ENCODE results near the gene LRP1B. TPM values are rescaled to one million over a fixed set of nuclear protein-coding genes. Genes with fewer than 3 reads are reported as not detected.

Gene LRP1B
- polyA plus RNA-seq, 1 of the 3 experiments (the other 2 are of a cell fraction) = 0.28 TPM

GRCh38 chr2:140551287-140551686, 1579.5 kb downstream of the LRP1B start:
- Histone ChIP-seq H3K4me3 (ENCODE audit: low read depth in 2 of 2, low read length in 1 of 2) (no peak overlapping the region), H3K4me2 (no peak overlapping the region), H3K36me3 (replicated peaks in 1 of 2; ENCODE audit: control insufficient read depth in 1 of 2, insufficient read depth in 2 of 2, low read length in 1 of 2) (no peaks in the 10 kb centered on the region), H3K4me1 (ENCODE audit: control insufficient read depth in 1 of 2, insufficient read depth in 2 of 2, low read depth in 1 of 2, low read length in 1 of 2) (peaks cover 0 to 2% of the 10 kb centered on the region in 2 experiments; a peak in 2 of 4 replicates), H3K27ac (ENCODE audit: low read depth in 2 of 2, low read length in 1 of 2) (no peak overlapping the region; a peak in 1 of 4 replicates), H2AFZ (ENCODE audit: low read depth) (no peak overlapping the region), H3K79me2 (ENCODE audit: insufficient read depth) (no peaks in the 10 kb centered on the region), H3K9me3 (no peaks in the 10 kb centered on the region), H3K27me3 (ENCODE audit: insufficient read depth) (no peaks in the 10 kb centered on the region), H4K20me1 (ENCODE audit: insufficient read depth) (no peaks in the 10 kb centered on the region), H3F3A (replicated peaks; ENCODE audit: insufficient read depth) (no peaks in the 10 kb centered on the region), H3K9ac (no peak overlapping the region), H3K9me2 (no peaks in the 10 kb centered on the region)
- POLR2A ChIA-PET = no interaction called here
- TF ChIP-seq EP300 (IDR thresholded peaks at IDR 0.05; ENCODE audit: borderline replicate concordance in 1 of 2, low read depth in 1 of 2, low read length in 1 of 2) (no peak), USF1 (IDR thresholded peaks at IDR 0.05; ENCODE audit: borderline replicate concordance, low read depth) (no peak), YY1 (IDR thresholded peaks at IDR 0.05; ENCODE audit: low read depth) (no peak), SIN3A (IDR thresholded peaks at IDR 0.05; ENCODE audit: borderline replicate concordance, low read depth, low read length) (no peak), FOXM1 (IDR thresholded peaks at IDR 0.05; ENCODE audit: low read depth) (no peak), POLR2AphosphoS5 (IDR thresholded peaks at IDR 0.05; ENCODE audit: low read depth, low read length) (no peak), MAX (IDR thresholded peaks at IDR 0.05; ENCODE audit: low read depth) (no peak), NRF1 (IDR thresholded peaks at IDR 0.05; ENCODE audit: low read depth, low read length) (no peak), RFX5 (IDR thresholded peaks at IDR 0.05; ENCODE audit: low read length) (no peak), ZBTB33 (IDR thresholded peaks at IDR 0.05; ENCODE audit: borderline replicate concordance, low read depth) (no peak)
- CTCF ChIA-PET = no interaction called here
- DNase-seq = no peak
- WGBS (ENCODE audit: low lambda C conversion rate) = 75% methylated on average over 1 of the region's 1 CpG

GRCh38 chr2:140550821-140551220, 1580.0 kb downstream of the LRP1B start:
- CTCF ChIA-PET = no interaction called here
- H4K20me1 ChIP-seq (ENCODE audit: insufficient read depth) = no peaks in the 10 kb centered on the region
- TF ChIP-seq TAF1 (IDR thresholded peaks at IDR 0.05; ENCODE audit: borderline replicate concordance, low read depth, low read length) (no peak), ZBTB33 (IDR thresholded peaks at IDR 0.05; ENCODE audit: borderline replicate concordance, low read depth) (no peak), EZH2phosphoT487 (IDR thresholded peaks at IDR 0.05; ENCODE audit: borderline replicate concordance, low read depth) (no peak), JUND (IDR thresholded peaks at IDR 0.05) (no peak), NRF1 (IDR thresholded peaks at IDR 0.05; ENCODE audit: low read depth, low read length) (no peak), ELF1 (IDR thresholded peaks at IDR 0.05) (no peak), USF2 (IDR thresholded peaks at IDR 0.05; ENCODE audit: borderline replicate concordance, low read depth, low read length) (no peak), TCF12 (IDR thresholded peaks at IDR 0.05) (no peak), MEF2A (IDR thresholded peaks at IDR 0.05; ENCODE audit: borderline replicate concordance, low read depth) (no peak), RFX5 (IDR thresholded peaks at IDR 0.05; ENCODE audit: low read length) (no peak), TEAD4 (IDR thresholded peaks at IDR 0.05; ENCODE audit: borderline replicate concordance, insufficient read depth) (no peak), REST (IDR thresholded peaks at IDR 0.05; ENCODE audit: low read depth, low read length) (no peak)

More at GRCh38 chr2:140550821-140551220, 1580.0 kb downstream of the LRP1B start:
- H3K9ac ChIP-seq = no peak overlapping the region
- no peak for DNase-seq
- H3K4me1 ChIP-seq (ENCODE audit: control insufficient read depth in 1 of 2, insufficient read depth in 2 of 2, low read depth in 1 of 2, low read length in 1 of 2) = peaks cover 0 to 2% of the 10 kb centered on the region in 2 experiments; a peak in 2 of 4 replicates
- H3K36me3 ChIP-seq (replicated peaks in 1 of 2; ENCODE audit: control insufficient read depth in 1 of 2, insufficient read depth in 2 of 2, low read length in 1 of 2) = no peaks in the 10 kb centered on the region
- WGBS (ENCODE audit: low lambda C conversion rate) = 93% methylated on average over 2 of the region's 2 CpGs
- no peaks in the 10 kb centered on the region for H3K27me3 ChIP-seq (ENCODE audit: insufficient read depth)
- no peak overlapping the region for H3K27ac ChIP-seq (ENCODE audit: low read depth in 2 of 2, low read length in 1 of 2)
- H3K9me3 ChIP-seq = no peaks in the 10 kb centered on the region
- H3F3A ChIP-seq (replicated peaks; ENCODE audit: insufficient read depth) = no peaks in the 10 kb centered on the region
- POLR2A ChIA-PET = no interaction called here
- no peaks in the 10 kb centered on the region for H3K79me2 ChIP-seq (ENCODE audit: insufficient read depth)
- H2AFZ ChIP-seq (ENCODE audit: low read depth) = no peak overlapping the region
- H3K4me3 ChIP-seq (ENCODE audit: low read depth in 2 of 2, low read length in 1 of 2) = no peak overlapping the region
- no peak overlapping the region for H3K4me2 ChIP-seq
- H3K9me2 ChIP-seq = no peaks in the 10 kb centered on the region
